IMR-90 (cell line): ENCODE measurements around the gene SUGCT. TPM values are rescaled to one million over a fixed set of nuclear protein-coding genes. Genes with fewer than 3 reads are reported as not detected.
A peak's percentile ranks its signal among the peaks of the same experiment; 100 is the strongest.

Experiments
- ATAC-seq: fragments of 200-7000 bp; cut with Tn5 transposase; 2 replicates; pipeline ENCODE4 v1.9.1; 2020; ENCODE audit warnings: low read depth, mild to moderate bottlenecking, moderate library complexity
- BruUV-seq: library from RNA; stranded (reverse); fragments of 400-500 nt; replicated peaks from 2 replicates; lab custom pipeline; 2021; lab: Mats Ljungman, UMichigan
- CTCF ChIA-PET: fragments of 300-600 bp; formaldehyde crosslinking; extraction: SDS; loops from one replicate; lab custom pipeline; 2021; ENCODE audit warnings: antibody characterized with exemption; lab: Yijun Ruan, JAX
- POLR2A ChIA-PET: fragments of 300-600 bp; sonication (Branson Sonifier 250); formaldehyde crosslinking; loops from one replicate; lab custom pipeline; 2022; ENCODE audit warnings: antibody characterized with exemption; ENCODE audit not compliant: unreplicated experiment; lab: Charles Lee
- DNase-seq: peaks from one replicate; pipeline ENCODE4 v3.0.0; 2013
- H2AFZ ChIP-seq: replicated peaks from 2 replicates; pipeline ENCODE3; 2013; ENCODE audit warnings: low read length, mild to moderate bottlenecking; ENCODE audit not compliant: poor library complexity
- H2AK5ac ChIP-seq: 2 replicates; pipeline ENCODE4 v1.6.1; 2013; ENCODE audit warnings: low read depth, low read length, inconsistent platforms
- H2AK9ac ChIP-seq: replicated peaks from 2 replicates; pipeline ENCODE3; 2013; ENCODE audit warnings: mild to moderate bottlenecking, low read depth, low read length, moderate library complexity; ENCODE audit not compliant: poor library complexity
- H2BK120ac ChIP-seq: 2 replicates; pipeline ENCODE4 v1.6.1; 2013; ENCODE audit warnings: low read depth, low read length, inconsistent platforms
- H2BK15ac ChIP-seq: 3 replicates; pipeline ENCODE4 v1.6.1; 2013; ENCODE audit warnings: low read depth, low read length, inconsistent platforms
- H2BK20ac ChIP-seq: 2 replicates; pipeline ENCODE4 v1.6.1; 2013; ENCODE audit warnings: low read depth, mild to moderate bottlenecking, inconsistent platforms, low read length, moderate library complexity
- H2BK5ac ChIP-seq: 2 replicates; pipeline ENCODE4 v1.6.1; 2013; ENCODE audit warnings: mild to moderate bottlenecking, low read depth, low read length, inconsistent platforms; ENCODE audit not compliant: poor library complexity, severe bottlenecking
- H3K14ac ChIP-seq: replicated peaks from 2 replicates; pipeline ENCODE4 v1.6.1; 2013; ENCODE audit warnings: low read depth, low read length, inconsistent platforms
- H3K18ac ChIP-seq: 2 replicates; pipeline ENCODE4 v1.6.1; 2013; ENCODE audit warnings: low read depth, low read length, control low read depth
- H3K23ac ChIP-seq: 2 replicates; pipeline ENCODE4 v1.6.1; 2013; ENCODE audit warnings: low read depth, low read length, inconsistent platforms
- H3K27ac ChIP-seq: 2 replicates; pipeline ENCODE4 v1.5.1; 2013; ENCODE audit warnings: mild to moderate bottlenecking, control low read depth, low read length; ENCODE audit not compliant: insufficient read depth
- H3K27me3 ChIP-seq: 2 replicates; pipeline ENCODE4 v1.6.1; 2013; ENCODE audit warnings: low read length; ENCODE audit not compliant: control insufficient read depth, insufficient read depth
- H3K36me3 ChIP-seq: 2 replicates; pipeline ENCODE4 v1.6.1; 2013; ENCODE audit warnings: low read length, mixed read lengths; ENCODE audit not compliant: control insufficient read depth, insufficient read depth
- H3K4ac ChIP-seq: 2 replicates; pipeline ENCODE4 v1.6.1; 2013; ENCODE audit warnings: low read depth, low read length, inconsistent platforms
- H3K4me1 ChIP-seq: 2 replicates; pipeline ENCODE4 v1.6.1; 2013; ENCODE audit warnings: low read length, mixed read lengths; ENCODE audit not compliant: control insufficient read depth, insufficient read depth
- H3K4me2 ChIP-seq: 2 replicates; pipeline ENCODE4 v1.6.1; 2013; ENCODE audit warnings: low read depth, mild to moderate bottlenecking, control low read depth, low read length, moderate library complexity
- H3K4me3 ChIP-seq: 2 replicates; pipeline ENCODE4 v1.5.1; 2013; ENCODE audit warnings: low read depth, mild to moderate bottlenecking, control low read depth, low read length, moderate library complexity; ENCODE audit not compliant: insufficient read depth
- H3K56ac ChIP-seq: 2 replicates; pipeline ENCODE4 v1.6.1; 2013; ENCODE audit warnings: low read length, inconsistent platforms; ENCODE audit not compliant: insufficient read depth; ENCODE audit errors: extremely low read depth
- H3K79me1 ChIP-seq, 2 experiments: 2 replicates each; pipeline ENCODE4 v1.6.1; 2013; ENCODE audit warnings: low read length in 2 of 2, inconsistent platforms in 1 of 2, low read depth in 1 of 2
- H3K9ac ChIP-seq: 2 replicates; pipeline ENCODE4 v1.6.1; 2013; ENCODE audit warnings: low read depth, low read length, control low read depth
- H3K9me1 ChIP-seq: 2 replicates; pipeline ENCODE4 v1.6.1; 2013; ENCODE audit warnings: low read length, inconsistent platforms; ENCODE audit not compliant: insufficient read depth
- H3K9me3 ChIP-seq: 2 replicates; pipeline ENCODE4 v1.6.1; 2013; ENCODE audit warnings: low read length; ENCODE audit not compliant: control insufficient read depth, insufficient read depth
- H4K20me1 ChIP-seq: 2 replicates; pipeline ENCODE4 v1.6.1; 2013; ENCODE audit warnings: low read length, inconsistent platforms; ENCODE audit not compliant: insufficient read depth
- H4K5ac ChIP-seq: 2 replicates; pipeline ENCODE4 v1.6.1; 2013; ENCODE audit warnings: mild to moderate bottlenecking, low read depth, low read length, control low read depth
- H4K8ac ChIP-seq, 2 experiments: 2 replicates each; pipeline ENCODE4 v1.6.1; 2013; ENCODE audit warnings: low read depth in 2 of 2, low read length in 2 of 2, control low read depth in 1 of 2, inconsistent platforms in 1 of 2
- H4K91ac ChIP-seq: 2 replicates; pipeline ENCODE4 v1.6.1; 2013; ENCODE audit warnings: low read depth, low read length, inconsistent platforms; ENCODE audit not compliant: insufficient read depth
- BHLHE40 ChIP-seq: fragments of 150-350 bp; IDR thresholded peaks from 2 replicates; pipeline ENCODE4 v1.6.1; 2016; ENCODE audit warnings: mild to moderate bottlenecking, low read depth, low read length
- MXI1 ChIP-seq: IDR thresholded peaks from 2 replicates; pipeline ENCODE4 v1.6.1; 2012; ENCODE audit warnings: low read depth, mild to moderate bottlenecking, low read length, moderate library complexity, borderline replicate concordance
- NFE2L2 ChIP-seq: fragments of 150-350 bp; IDR thresholded peaks from 2 replicates; pipeline ENCODE4 v1.6.1; 2016; ENCODE audit warnings: low read depth, mild to moderate bottlenecking, low read length
- POLR2A ChIP-seq: IDR thresholded peaks from 2 replicates; pipeline ENCODE4 v1.6.1; 2012; ENCODE audit warnings: mild to moderate bottlenecking, low read depth, low read length
- RAD21 ChIP-seq: IDR thresholded peaks from 2 replicates; pipeline ENCODE4 v1.6.1; 2012; ENCODE audit warnings: low read length, improper control_type of control experiment
- RCOR1 ChIP-seq: IDR thresholded peaks from 2 replicates; pipeline ENCODE4 v1.6.1; 2012; ENCODE audit warnings: mild to moderate bottlenecking, low read length, improper control_type of control experiment; ENCODE audit not compliant: insufficient replicate concordance
- WGBS, 2 experiments: methylation state at CpG; one replicate each; pipeline versions ENCODE4 v1.1.5 to v1.1.7; 2013; ENCODE audit warnings: missing lambda C conversion rate in 2 of 2; ENCODE audit not compliant: insufficient read length in 1 of 2; ENCODE audit errors: extremely low coverage in 2 of 2; 5-methylcytosine and 5-hydroxymethylcytosine counted together
- dilution Hi-C: fragments of 300-500 bp; cut with HindIII; formaldehyde crosslinking; loops from one replicate; pipeline ENCODE4 v1.14.3; 2018; ENCODE audit warnings: low sequenced_read_pairs; ENCODE audit not compliant: unreplicated experiment
- in situ Hi-C: fragments of 300-500 bp; cut with MboI; formaldehyde crosslinking; loops from 3 replicates; pipeline ENCODE4 v1.14.3; 2019; ENCODE audit warnings: low sequenced_read_pairs, inconsistent platforms, mixed read lengths
- intact Hi-C: fragments of 100-400 bp; cut with micrococcal nuclease; formaldehyde crosslinking; loops from 2 replicates; pipeline ENCODE4 v1.10.0; 2022
- polyA plus RNA-seq, 3 experiments: library from polyadenylated mRNA; depleted of rRNA; stranded (reverse); fragments of >200 nt; gene quantifications; 2 replicates each; pipeline ENCODE4 v1.2.3, GENCODE V29; 2012; ENCODE audit warnings: low replicate concordance in 1 of 3
- total RNA-seq: library from RNA; depleted of rRNA; stranded (reverse); fragments of >200 nt; gene quantifications from 2 replicates; pipeline ENCODE4 v1.2.3, GENCODE V29; 2012
- TF ChIP-seq, protein P1 (sequence below): fragments of 150-350 bp; IDR thresholded peaks from 2 replicates; pipeline ENCODE4 v1.6.1; 2017; ENCODE audit warnings: mild to moderate bottlenecking, antibody characterized with exemption, low read length, low read depth
- TF ChIP-seq, protein P2 (sequence below): conservative IDR thresholded peaks from 2 replicates; pipeline ENCODE4 v1.5.1; 2012; ENCODE audit warnings: mild to moderate bottlenecking, low read depth, low read length, improper control_type of control experiment
- TF ChIP-seq, protein P3 (sequence below): fragments of 150-350 bp; IDR thresholded peaks from 2 replicates; pipeline ENCODE4 v1.6.1; 2016; ENCODE audit warnings: low read depth, mild to moderate bottlenecking, low read length, moderate library complexity, borderline replicate concordance

The SUGCT gene
- total and polyA plus RNA-seq, 2 of the 4 experiments (the other 2 are of a cell fraction) = 5.9 to 8.3 TPM

DNA sequence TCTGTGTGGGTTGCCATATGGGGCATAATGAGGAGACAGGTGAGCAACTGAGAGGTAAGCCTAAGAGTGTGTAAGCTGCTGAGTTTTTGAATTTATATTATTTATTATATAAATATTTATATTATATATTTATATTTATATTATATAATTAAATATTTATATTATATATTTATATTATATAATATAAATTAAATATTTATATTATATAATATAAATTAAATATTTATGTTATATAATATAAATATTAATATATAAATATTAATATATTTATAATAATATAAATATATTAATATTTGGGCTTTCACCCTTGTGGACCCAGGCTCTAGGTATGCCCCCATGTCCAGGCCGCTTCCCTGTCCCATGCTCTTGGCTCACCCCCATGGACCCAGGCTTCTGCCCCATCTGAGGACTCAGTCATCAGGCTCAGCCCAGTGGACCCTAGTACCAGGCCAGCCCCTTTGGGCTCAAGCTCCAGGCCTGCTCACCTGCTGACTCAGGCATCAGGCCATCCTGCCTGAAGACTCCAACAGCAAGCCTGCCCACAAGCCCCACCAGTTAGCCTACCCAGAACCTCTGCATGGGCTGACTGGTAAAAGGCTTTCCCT lies 755.4 kb downstream of the SUGCT start:
- Histone ChIP-seq H4K5ac (no peak overlapping the region), H3K18ac (no peak overlapping the region), H2AFZ (no peak overlapping the region), H2BK15ac (no peak overlapping the region), H2AK5ac (no peak overlapping the region), H3K4me1 (peaks cover 4% of the 10 kb centered on the region; the same call in 1 of the 2 replicates), H3K56ac (no peak overlapping the region), H3K4ac (no peak overlapping the region), H3K79me1 (no peaks in the 10 kb centered on the region), H2BK5ac (no peak overlapping the region), H3K9me1 (peaks cover 2% of the 10 kb centered on the region; the same call in 1 of the 2 replicates), H3K4me3 (no peak overlapping the region), H4K20me1 (no peaks in the 10 kb centered on the region), H3K23ac (no peak overlapping the region), H3K36me3 (no peaks in the 10 kb centered on the region), H4K91ac (no peak overlapping the region), H3K14ac (no peak overlapping the region), H3K9ac (no peak overlapping the region), H4K8ac (no peak overlapping the region), H3K27ac (no peak overlapping the region), H3K4me2 (no peak overlapping the region), H3K9me3 (peaks cover 3% of the 10 kb centered on the region; the same call in 1 of the 2 replicates), H2BK20ac (no peak overlapping the region), H2BK120ac (no peak overlapping the region), H3K27me3 (no peaks in the 10 kb centered on the region), H2AK9ac (peak overlapping the region; percentile 9)
- dilution Hi-C loops = no loop called here
- in situ Hi-C loops = no loop called here
- ATAC-seq = no peak
- CTCF ChIA-PET = interaction anchor here (0.6 kb wide), 1 partner anchor 18 kb away, joined by 3 read pairs; no protein-coding TSS in a partner anchor
- WGBS, 2 experiments = no CpG with 5 or more reads among the region's 1 CpG
- TF ChIP-seq POLR2A (no peak), RCOR1 (no peak), BHLHE40 (no peak), RAD21 (no peak), MXI1 (no peak), NFE2L2 (no peak)
- TF ChIP-seq, protein P1, sequence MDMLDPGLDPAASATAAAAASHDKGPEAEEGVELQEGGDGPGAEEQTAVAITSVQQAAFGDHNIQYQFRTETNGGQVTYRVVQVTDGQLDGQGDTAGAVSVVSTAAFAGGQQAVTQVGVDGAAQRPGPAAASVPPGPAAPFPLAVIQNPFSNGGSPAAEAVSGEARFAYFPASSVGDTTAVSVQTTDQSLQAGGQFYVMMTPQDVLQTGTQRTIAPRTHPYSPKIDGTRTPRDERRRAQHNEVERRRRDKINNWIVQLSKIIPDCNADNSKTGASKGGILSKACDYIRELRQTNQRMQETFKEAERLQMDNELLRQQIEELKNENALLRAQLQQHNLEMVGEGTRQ = no peak
- TF ChIP-seq, protein P2, sequence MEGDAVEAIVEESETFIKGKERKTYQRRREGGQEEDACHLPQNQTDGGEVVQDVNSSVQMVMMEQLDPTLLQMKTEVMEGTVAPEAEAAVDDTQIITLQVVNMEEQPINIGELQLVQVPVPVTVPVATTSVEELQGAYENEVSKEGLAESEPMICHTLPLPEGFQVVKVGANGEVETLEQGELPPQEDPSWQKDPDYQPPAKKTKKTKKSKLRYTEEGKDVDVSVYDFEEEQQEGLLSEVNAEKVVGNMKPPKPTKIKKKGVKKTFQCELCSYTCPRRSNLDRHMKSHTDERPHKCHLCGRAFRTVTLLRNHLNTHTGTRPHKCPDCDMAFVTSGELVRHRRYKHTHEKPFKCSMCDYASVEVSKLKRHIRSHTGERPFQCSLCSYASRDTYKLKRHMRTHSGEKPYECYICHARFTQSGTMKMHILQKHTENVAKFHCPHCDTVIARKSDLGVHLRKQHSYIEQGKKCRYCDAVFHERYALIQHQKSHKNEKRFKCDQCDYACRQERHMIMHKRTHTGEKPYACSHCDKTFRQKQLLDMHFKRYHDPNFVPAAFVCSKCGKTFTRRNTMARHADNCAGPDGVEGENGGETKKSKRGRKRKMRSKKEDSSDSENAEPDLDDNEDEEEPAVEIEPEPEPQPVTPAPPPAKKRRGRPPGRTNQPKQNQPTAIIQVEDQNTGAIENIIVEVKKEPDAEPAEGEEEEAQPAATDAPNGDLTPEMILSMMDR = no peak
- TF ChIP-seq, protein P3, sequence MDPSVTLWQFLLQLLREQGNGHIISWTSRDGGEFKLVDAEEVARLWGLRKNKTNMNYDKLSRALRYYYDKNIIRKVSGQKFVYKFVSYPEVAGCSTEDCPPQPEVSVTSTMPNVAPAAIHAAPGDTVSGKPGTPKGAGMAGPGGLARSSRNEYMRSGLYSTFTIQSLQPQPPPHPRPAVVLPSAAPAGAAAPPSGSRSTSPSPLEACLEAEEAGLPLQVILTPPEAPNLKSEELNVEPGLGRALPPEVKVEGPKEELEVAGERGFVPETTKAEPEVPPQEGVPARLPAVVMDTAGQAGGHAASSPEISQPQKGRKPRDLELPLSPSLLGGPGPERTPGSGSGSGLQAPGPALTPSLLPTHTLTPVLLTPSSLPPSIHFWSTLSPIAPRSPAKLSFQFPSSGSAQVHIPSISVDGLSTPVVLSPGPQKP = no peak
- no peak for DNase-seq
- no TSS peak for BruUV-seq
- POLR2A ChIA-PET = no interaction called here
- intact Hi-C loops = no loop called here
